ENCODE measurements around the gene ITGAX.

ITGAX gene

DNA sequence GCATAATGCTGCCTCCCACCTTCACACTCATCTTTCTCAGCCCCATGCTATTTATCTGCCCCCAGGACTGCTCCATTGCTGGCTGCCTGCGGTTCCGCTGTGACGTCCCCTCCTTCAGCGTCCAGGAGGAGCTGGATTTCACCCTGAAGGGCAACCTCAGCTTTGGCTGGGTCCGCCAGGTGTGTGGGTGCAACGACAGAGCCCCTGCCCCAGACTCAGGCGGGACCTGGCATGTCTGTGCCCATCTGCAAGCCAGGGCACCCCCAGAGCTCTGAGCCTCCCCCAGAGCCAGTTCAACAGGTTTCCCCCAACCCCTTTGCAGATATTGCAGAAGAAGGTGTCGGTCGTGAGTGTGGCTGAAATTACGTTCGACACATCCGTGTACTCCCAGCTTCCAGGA lies 25.2 kb downstream of the ITGAX start:
- peaks cover 10% of the 10 kb centered on the region; the same call in 1 of the 2 replicates for H3K27me3 ChIP-seq (replicated peaks; ENCODE audit: insufficient read depth, low read length)
- H3K4me3 ChIP-seq (ENCODE audit: low read length), result no peak overlapping the region
- no peak for DNase-seq
- peaks cover 5% of the 10 kb centered on the region; the same call in 1 of the 2 replicates for H3F3A ChIP-seq (ENCODE audit: insufficient read depth, low read length)
- no peak overlapping the region for H3K9ac ChIP-seq (ENCODE audit: low read length)
- H2AFZ ChIP-seq (ENCODE audit: low read length), result no peak overlapping the region
- no peaks in the 10 kb centered on the region for H3K79me2 ChIP-seq (ENCODE audit: low read length)
- peaks cover 14% of the 10 kb centered on the region for H3K4me1 ChIP-seq (ENCODE audit: low read length)
- TF ChIP-seq, protein P1, sequence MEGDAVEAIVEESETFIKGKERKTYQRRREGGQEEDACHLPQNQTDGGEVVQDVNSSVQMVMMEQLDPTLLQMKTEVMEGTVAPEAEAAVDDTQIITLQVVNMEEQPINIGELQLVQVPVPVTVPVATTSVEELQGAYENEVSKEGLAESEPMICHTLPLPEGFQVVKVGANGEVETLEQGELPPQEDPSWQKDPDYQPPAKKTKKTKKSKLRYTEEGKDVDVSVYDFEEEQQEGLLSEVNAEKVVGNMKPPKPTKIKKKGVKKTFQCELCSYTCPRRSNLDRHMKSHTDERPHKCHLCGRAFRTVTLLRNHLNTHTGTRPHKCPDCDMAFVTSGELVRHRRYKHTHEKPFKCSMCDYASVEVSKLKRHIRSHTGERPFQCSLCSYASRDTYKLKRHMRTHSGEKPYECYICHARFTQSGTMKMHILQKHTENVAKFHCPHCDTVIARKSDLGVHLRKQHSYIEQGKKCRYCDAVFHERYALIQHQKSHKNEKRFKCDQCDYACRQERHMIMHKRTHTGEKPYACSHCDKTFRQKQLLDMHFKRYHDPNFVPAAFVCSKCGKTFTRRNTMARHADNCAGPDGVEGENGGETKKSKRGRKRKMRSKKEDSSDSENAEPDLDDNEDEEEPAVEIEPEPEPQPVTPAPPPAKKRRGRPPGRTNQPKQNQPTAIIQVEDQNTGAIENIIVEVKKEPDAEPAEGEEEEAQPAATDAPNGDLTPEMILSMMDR (IDR thresholded peaks at IDR 0.05; ENCODE audit: low read length), result no peak
- TF ChIP-seq EZH2phosphoT487 (IDR thresholded peaks at IDR 0.05; ENCODE audit: low read length) (no peak), EZH2 (optimal IDR thresholded peaks at IDR 0.05; ENCODE audit: low read depth, low read length) (no peak)
- no peaks in the 10 kb centered on the region for H3K36me3 ChIP-seq (replicated peaks; ENCODE audit: insufficient read depth, low read length)
- no peaks in the 10 kb centered on the region for H3K9me2 ChIP-seq (replicated peaks; ENCODE audit: insufficient read depth, low read length)
- H3K4me2 ChIP-seq (ENCODE audit: low read depth, low read length), result no peak overlapping the region
- H3K9me3 ChIP-seq (replicated peaks; ENCODE audit: insufficient read depth, low read length), result no peaks in the 10 kb centered on the region
- H3K27ac ChIP-seq (ENCODE audit: low read length), result no peak overlapping the region
- no peaks in the 10 kb centered on the region for H4K20me1 ChIP-seq (ENCODE audit: insufficient read depth, low read length)

DNA sequence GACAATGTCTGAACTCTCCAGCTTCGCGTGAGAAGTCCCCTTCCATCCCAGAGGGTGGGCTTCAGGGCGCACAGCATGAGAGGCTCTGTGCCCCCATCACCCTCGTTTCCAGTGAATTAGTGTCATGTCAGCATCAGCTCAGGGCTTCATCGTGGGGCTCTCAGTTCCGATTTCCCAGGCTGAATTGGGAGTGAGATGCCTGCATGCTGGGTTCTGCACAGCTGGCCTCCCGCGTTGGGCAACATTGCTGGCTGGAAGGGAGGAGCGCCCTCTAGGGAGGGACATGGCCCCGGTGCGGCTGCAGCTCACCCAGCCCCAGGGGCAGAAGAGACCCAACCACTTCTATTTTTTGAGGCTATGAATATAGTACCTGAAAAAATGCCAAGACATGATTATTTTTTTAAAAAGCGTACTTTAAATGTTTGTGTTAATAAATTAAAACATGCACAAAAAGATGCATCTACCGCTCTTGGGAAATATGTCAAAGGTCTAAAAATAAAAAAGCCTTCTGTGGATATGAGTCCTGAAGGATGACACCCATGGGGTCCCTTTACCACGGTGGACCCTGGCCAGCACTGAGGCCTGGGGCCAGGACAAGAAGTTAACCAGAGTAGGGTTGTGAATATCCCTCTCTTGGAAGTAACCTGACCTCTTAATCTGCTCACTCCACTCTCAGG lies 27.6 kb downstream of the ITGAX start:
- H3F3A ChIP-seq (ENCODE audit: insufficient read depth, low read length), result no peaks in the 10 kb centered on the region
- no peak overlapping the region for H2AFZ ChIP-seq (ENCODE audit: low read length)
- no peaks in the 10 kb centered on the region for H3K79me2 ChIP-seq (ENCODE audit: low read length)
- no peaks in the 10 kb centered on the region for H3K9me3 ChIP-seq (replicated peaks; ENCODE audit: insufficient read depth, low read length)
- peak; percentile 53 for DNase-seq
- no peaks in the 10 kb centered on the region for H3K36me3 ChIP-seq (replicated peaks; ENCODE audit: insufficient read depth, low read length)
- no peak overlapping the region for H3K4me3 ChIP-seq (ENCODE audit: low read length)
- no peak overlapping the region for H3K4me2 ChIP-seq (ENCODE audit: low read depth, low read length)
- H3K4me1 ChIP-seq (ENCODE audit: low read length), result peaks cover 12% of the 10 kb centered on the region
- no peak overlapping the region for H3K9ac ChIP-seq (ENCODE audit: low read length)
- no peaks in the 10 kb centered on the region for H3K9me2 ChIP-seq (replicated peaks; ENCODE audit: insufficient read depth, low read length)
- H4K20me1 ChIP-seq (ENCODE audit: insufficient read depth, low read length), result no peaks in the 10 kb centered on the region
- no peak for TF ChIP-seq EZH2phosphoT487 (IDR thresholded peaks at IDR 0.05; ENCODE audit: low read length)
- TF ChIP-seq, protein P1 (IDR thresholded peaks at IDR 0.05; ENCODE audit: low read length), result peak; percentile 84
- no peak for TF ChIP-seq EZH2 (optimal IDR thresholded peaks at IDR 0.05; ENCODE audit: low read depth, low read length)
- no peak overlapping the region for H3K27ac ChIP-seq (ENCODE audit: low read length)
- peaks cover 4% of the 10 kb centered on the region; the same call in 1 of the 2 replicates for H3K27me3 ChIP-seq (replicated peaks; ENCODE audit: insufficient read depth, low read length)

DNA sequence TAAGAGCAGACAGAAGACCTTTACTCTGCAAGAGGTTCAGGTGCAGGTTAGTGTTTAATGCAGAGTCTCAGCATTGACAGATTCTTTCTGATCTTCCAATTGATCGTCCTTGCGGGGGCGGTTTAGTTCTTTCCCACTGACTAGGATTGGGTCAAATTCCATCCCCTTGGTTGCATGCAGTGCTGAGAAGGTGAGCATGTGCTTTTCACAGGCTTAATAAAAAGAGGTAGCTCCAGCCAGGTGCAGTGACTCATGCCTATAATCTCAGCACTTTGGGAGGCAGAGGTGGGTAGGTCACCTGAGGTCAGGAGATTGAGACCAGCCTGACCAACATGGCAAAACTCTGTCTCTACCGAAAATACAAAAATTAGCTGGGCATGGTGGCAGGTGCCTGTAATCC lies 30.7 kb downstream of the ITGAX start:
- Histone ChIP-seq H3K27ac (ENCODE audit: low read length) (no peak overlapping the region), H4K20me1 (ENCODE audit: insufficient read depth, low read length) (no peaks in the 10 kb centered on the region), H3K79me2 (ENCODE audit: low read length) (no peaks in the 10 kb centered on the region), H2AFZ (ENCODE audit: low read length) (no peak overlapping the region), H3K4me3 (ENCODE audit: low read length) (no peak overlapping the region), H3K9ac (ENCODE audit: low read length) (no peak overlapping the region), H3K4me1 (ENCODE audit: low read length) (peaks cover 8% of the 10 kb centered on the region), H3K4me2 (ENCODE audit: low read depth, low read length) (no peak overlapping the region), H3K9me2 (replicated peaks; ENCODE audit: insufficient read depth, low read length) (no peaks in the 10 kb centered on the region), H3K27me3 (replicated peaks; ENCODE audit: insufficient read depth, low read length) (peaks cover 5% of the 10 kb centered on the region), H3K9me3 (replicated peaks; ENCODE audit: insufficient read depth, low read length) (no peaks in the 10 kb centered on the region), H3K36me3 (replicated peaks; ENCODE audit: insufficient read depth, low read length) (no peaks in the 10 kb centered on the region), H3F3A (ENCODE audit: insufficient read depth, low read length) (no peaks in the 10 kb centered on the region)
- no peak for DNase-seq
- TF ChIP-seq, protein P1 (IDR thresholded peaks at IDR 0.05; ENCODE audit: low read length), result no peak
- TF ChIP-seq EZH2 (optimal IDR thresholded peaks at IDR 0.05; ENCODE audit: low read depth, low read length) (no peak), EZH2phosphoT487 (IDR thresholded peaks at IDR 0.05; ENCODE audit: low read length) (no peak)
